CD4-positive, alpha-beta T cell treated with Interleukin-4 for 1 hour (primary cell): ENCODE data around the gene GNB5.
"Not testable (repeated sequence)": the region's sequence is repeated elsewhere in the genome, so short reads cannot be mapped to it uniquely, and the experiment has no call there.

Source experiments
- DNase-seq, 2 donors: peaks; one replicate each; pipeline ENCODE4 v3.0.0-alpha.2; 2020 to 2022

Gene GNB5

GRCh38 chr15:52206446-52206845, 15.3 kb upstream of the GNB5 start:
- DNase-seq = no peak

GRCh38 chr15:52204657-52205056, 13.5 kb upstream of the GNB5 start:
- DNase-seq = no peak

- DNase-seq = no peak
These were observed 9.7 kb upstream of the GNB5 start for GRCh38 chr15:52200831-52201365.

DNA sequence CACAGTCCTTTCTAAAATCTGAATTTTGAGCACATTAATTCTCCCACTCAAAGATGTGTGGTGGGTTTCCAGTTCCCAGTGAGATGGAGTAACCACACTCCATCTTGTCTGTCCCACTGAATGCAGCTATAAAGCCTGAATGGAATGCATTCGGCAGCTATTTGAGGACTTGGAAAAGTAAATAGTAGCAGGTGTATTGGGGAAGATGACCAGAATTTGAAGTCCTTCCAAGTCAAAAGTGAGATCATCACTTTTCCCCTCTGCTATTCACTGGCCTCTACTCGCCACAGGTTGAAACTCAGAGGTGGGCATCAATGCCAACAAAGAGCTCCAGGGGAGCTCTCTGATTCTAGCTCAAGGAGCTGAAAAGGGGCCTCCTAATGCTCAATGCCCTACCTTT, 8.1 kb upstream of the GNB5 start:
- no peak for DNase-seq

- DNase-seq = no peak
These were observed 5.7 kb upstream of the GNB5 start for GRCh38 chr15:52196891-52197290.

DNA sequence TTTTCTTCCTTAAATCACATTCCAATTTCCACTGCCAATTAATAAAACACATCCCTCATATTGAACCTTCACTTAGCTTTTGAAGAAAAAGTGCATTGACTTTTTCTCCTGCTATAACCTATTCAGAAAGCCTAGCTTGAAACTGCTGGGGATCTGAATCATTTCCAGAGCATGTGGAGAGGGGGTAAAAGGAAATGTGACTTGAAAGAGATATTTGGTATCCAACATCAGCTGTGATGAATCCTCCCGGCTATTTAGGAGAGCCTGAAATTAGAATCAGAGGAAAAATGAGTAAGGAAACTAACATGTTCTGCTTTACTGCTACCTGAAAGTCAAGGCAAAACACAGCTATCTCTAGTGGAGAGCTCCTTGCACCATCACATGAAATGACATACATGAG, 2.6 kb upstream of the GNB5 start:
- no peak for DNase-seq

GRCh38 chr15:52193321-52193720, 2.1 kb upstream of the GNB5 start:
- DNase-seq = no peak

- no peak for DNase-seq
These were observed 4.3 kb downstream of the GNB5 start for GRCh38 chr15:52186651-52187486.

DNA sequence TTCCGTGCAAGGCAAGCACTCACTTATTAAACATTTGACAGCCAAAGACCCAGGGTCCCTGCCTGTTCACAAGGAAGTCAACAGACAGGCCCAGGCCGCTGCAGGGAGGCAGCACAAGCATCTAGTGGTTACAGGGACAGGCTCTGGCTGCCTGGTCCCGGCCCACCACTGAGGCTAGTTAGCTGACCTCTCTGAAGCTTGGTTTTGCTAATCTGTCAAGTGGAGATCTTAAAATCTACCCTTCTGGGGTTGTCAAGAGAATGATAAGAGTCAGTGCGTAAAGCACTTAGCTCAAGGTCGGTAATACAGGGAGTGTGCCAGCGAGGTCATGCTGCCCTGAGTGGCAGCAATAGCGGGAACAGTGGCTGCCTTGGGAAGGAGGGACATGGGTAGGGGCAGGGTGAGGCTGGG, 6.0 kb downstream of the GNB5 start:
- DNase-seq = no peak

DNA sequence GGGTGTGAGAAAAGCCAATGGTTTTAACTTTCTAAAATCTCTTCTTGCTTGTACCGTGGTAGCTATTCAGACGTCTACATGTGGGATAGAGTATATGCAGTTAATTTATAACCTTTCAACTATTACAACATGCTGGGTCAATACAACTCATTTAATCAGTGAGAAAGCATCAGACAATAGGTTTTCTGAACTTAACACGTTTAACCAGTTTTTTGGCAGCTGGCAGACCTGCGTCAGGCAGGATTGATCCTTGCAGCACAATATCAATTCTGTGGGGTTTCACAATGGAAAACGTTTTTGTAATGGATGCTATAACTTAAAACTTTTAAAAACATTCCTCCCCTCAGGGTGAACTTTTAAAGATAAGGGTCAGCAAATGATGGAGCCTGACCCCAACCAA, 6.5 kb downstream of the GNB5 start:
- DNase-seq = no peak

GRCh38 chr15:52183562-52184173, 7.5 kb downstream of the GNB5 start:
- peak; percentile 24 to 35 for DNase-seq

- no peak for DNase-seq
These were observed 9.0 kb downstream of the GNB5 start for GRCh38 chr15:52181938-52182780.

DNA sequence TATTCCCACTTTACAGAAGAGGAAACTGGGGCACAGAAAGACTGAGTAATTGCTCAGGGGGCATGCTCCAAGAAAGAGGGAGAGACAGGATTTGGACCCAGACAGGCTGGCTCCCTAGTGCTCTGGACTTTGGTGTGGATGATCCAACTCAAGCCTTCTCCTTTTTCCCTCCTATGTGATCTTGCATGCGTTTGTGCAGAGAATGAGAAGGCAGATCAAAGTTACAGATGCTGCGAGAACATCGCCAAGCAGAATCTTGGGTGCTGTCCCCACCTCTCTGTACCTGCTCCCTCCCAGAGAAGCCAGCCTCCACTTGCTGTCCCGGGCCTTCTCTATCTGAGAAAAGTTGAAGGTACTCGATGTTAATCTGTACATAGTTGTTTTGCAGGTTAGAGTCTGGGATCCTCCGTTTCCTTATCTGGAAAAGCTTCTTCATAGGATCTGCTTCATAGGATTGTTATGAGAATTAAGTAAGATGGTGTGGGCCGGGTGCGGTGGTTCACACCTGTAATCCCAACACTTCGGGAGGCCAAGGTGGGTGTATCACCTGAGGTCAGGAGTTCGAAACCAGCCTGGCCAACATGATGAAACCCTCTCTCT, 10.2 kb downstream of the GNB5 start:
- no peak for DNase-seq

GRCh38 chr15:52180196-52180835, 10.9 kb downstream of the GNB5 start:
- DNase-seq = peak; percentile 72 to 73

GRCh38 chr15:52179278-52180195, 11.7 kb downstream of the GNB5 start:
- peak; percentile 90 for DNase-seq

- no peak for DNase-seq
These were observed 12.4 kb downstream of the GNB5 start for GRCh38 chr15:52178765-52179164.

- no peak for DNase-seq
These were observed 18.3 kb downstream of the GNB5 start for GRCh38 chr15:52172869-52173268.

GRCh38 chr15:52171807-52172206, 19.4 kb downstream of the GNB5 start:
- no peak for DNase-seq

DNA sequence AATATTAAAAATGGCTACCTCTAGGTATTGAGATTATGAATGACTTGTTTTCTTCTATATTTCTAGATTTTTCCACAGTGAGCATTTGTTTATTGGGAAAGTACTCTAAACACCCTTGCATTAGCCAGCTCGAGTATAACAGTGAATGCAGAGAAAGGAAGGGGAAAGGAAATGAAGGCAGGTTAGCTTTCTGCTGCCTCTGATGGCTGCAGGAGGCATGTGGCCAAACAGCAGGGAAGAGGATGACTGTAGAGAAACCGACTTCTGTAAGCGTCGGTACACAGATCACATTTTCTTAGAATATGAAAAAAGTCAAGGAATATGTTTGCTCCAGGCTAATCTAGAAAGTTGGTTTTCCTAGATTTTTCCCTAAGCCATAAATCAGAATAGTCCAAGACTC, 19.8 kb downstream of the GNB5 start:
- no peak for DNase-seq

- DNase-seq = not testable (repeated sequence)
These were observed 21.0 kb downstream of the GNB5 start for GRCh38 chr15:52170199-52170598.

DNA sequence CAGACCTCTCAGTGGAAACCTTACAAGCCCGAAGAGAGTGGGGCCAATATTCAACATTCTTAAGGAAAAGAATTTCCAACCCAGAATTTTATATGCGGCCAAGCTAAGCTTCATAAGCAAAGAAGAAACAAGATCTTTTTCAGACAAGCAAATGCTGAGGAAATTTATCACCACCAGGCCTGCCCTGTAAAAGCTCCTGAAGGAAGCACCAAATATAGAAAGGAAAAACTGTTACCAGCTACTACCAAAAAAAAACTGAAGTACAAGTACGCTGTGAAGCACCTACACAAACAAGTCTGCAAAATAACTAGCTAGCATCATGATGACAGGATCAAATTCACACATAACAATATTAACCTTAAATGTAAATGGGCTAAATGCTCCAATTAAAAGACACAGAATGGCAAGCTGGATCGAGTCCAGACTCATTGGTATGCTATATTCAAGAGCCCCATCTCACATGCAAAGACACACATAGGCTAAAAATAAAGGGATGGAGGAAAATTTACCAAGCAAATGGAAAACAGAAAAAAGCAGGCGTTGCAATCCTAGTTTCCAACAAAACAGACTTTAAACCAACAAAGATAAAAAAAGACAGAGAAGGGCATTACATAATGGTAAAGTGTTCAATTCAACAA, 25.6 kb downstream of the GNB5 start:
- not testable (repeated sequence) for DNase-seq
